RKO (cell line): Measurements from ENCODE around the gene COG6.

Experiments
- DNase-seq: peaks from one replicate; pipeline ENCODE4 v3.0.0-alpha.2; 2016; ENCODE audit warnings: low spot score

COG6 gene

GRCh38 chr13:39770221-39771090 lies 115.0 kb downstream of the COG6 start:
- DNase-seq = no peak

- DNase-seq = no peak
Observed at GRCh38 chr13:39773833-39774232, 118.4 kb downstream of the COG6 start.

- DNase-seq = no peak
Observed at GRCh38 chr13:39776439-39776838, 121.0 kb downstream of the COG6 start.

GRCh38 chr13:39777021-39777420 lies 121.6 kb downstream of the COG6 start:
- no peak for DNase-seq

GRCh38 chr13:39777527-39778061 lies 122.1 kb downstream of the COG6 start:
- DNase-seq = peak; percentile 89

- no peak for DNase-seq
Observed at GRCh38 chr13:39779337-39780265, 124.1 kb downstream of the COG6 start.

- no peak for DNase-seq
Observed at GRCh38 chr13:39780711-39781110, 125.2 kb downstream of the COG6 start.

GRCh38 chr13:39781381-39781780 lies 125.9 kb downstream of the COG6 start:
- no peak for DNase-seq

- DNase-seq = peak; percentile 5
Observed at GRCh38 chr13:39783051-39783450, 127.6 kb downstream of the COG6 start.

- DNase-seq = no peak
Observed at GRCh38 chr13:39784347-39784746, 128.9 kb downstream of the COG6 start.

GRCh38 chr13:39786091-39786490 lies 130.6 kb downstream of the COG6 start:
- DNase-seq = no peak

- DNase-seq = no peak
Observed at GRCh38 chr13:39787086-39787487, 131.6 kb downstream of the COG6 start.

- no peak for DNase-seq
Observed at GRCh38 chr13:39788102-39788501, 132.6 kb downstream of the COG6 start.

GRCh38 chr13:39789451-39789850 lies 134.0 kb downstream of the COG6 start:
- no peak for DNase-seq
